Measurements from ENCODE around the gene PTTG1IP. TPM values are rescaled to one million over a fixed set of nuclear protein-coding genes. Genes with fewer than 3 reads are reported as not detected.

PTTG1IP gene
- total RNA-seq, 4 donors from 2014 or later: 157 to 552 (median 288) TPM

- no peak for DNase-seq
- in situ Hi-C loops (cut with MboI; ENCODE audit: low pct_ligation_motif_present in 1 of 4, low pct_unique_long_range_greater_than_20kb in 1 of 4, low sequenced_read_pairs in 3 of 4): loop anchor here in 1 of 4 donors (25.0 kb wide), 1 partner anchor 120 kb away; the partner anchor contains the start of gene SLX9
Observed at GRCh38 chr21:44816761-44817505, 56.6 kb downstream of the PTTG1IP start.

GRCh38 chr21:44815852-44816628, 57.5 kb downstream of the PTTG1IP start:
- no peak for TF ChIP-seq CTCF (IDR thresholded peaks at IDR 0.05)
- no peak for TF ChIP-seq EP300 (IDR thresholded peaks at IDR 0.05; ENCODE audit: low read depth)
- Histone ChIP-seq H3K9me3 (no peaks in the 10 kb centered on the region), H3K27me3 (no peaks in the 10 kb centered on the region), H3K4me3 (no peak overlapping the region), H3K27ac (no peak overlapping the region), H3K36me3 (no peaks in the 10 kb centered on the region), H3K4me1 (peaks cover 6 to 28% (median 16%) of the 10 kb centered on the region in 4 donors)
- WGBS, 2 donors (ENCODE audit: low coverage in 1 of 2): 83% methylated on average over 10 of the region's 10 CpGs; no CpG with 5 or more reads in 1 of the 2 donors
- intact Hi-C loops (cut with DNase I; ENCODE audit: low total_unique reads) (loop anchor here (10.0 kb wide), 1 partner anchor 59 kb away; the partner anchor contains the start of gene PTTG1IP), in situ Hi-C loops (cut with MboI; ENCODE audit: low pct_ligation_motif_present in 1 of 4, low pct_unique_long_range_greater_than_20kb in 1 of 4, low sequenced_read_pairs in 3 of 4) (loop anchor here in 1 of 4 donors (25.0 kb wide), 1 partner anchor 121 kb away; the partner anchor contains the start of gene SLX9)
- DNase-seq: no peak

More at GRCh38 chr21:44816761-44817505, 56.6 kb downstream of the PTTG1IP start:
- WGBS, 2 donors (ENCODE audit: low coverage in 1 of 2): 73 to 87% methylated on average over 14 to 48 of the region's 57 CpGs
- Histone ChIP-seq H3K27ac (peak overlapping the region; percentile 62 to 94 (median 88)), H3K4me3 (peak overlapping the region; percentile 58 to 80 (median 72)), H3K36me3 (no peaks in the 10 kb centered on the region), H3K9me3 (peaks cover 0 to 2% of the 10 kb centered on the region in 2 donors), H3K27me3 (no peaks in the 10 kb centered on the region), H3K4me1 (peaks cover 6 to 28% (median 16%) of the 10 kb centered on the region in 4 donors)
- intact Hi-C loops (cut with DNase I; ENCODE audit: low total_unique reads): loop anchor here (10.0 kb wide), 1 partner anchor 58 kb away; the partner anchor contains the start of gene PTTG1IP
- TF ChIP-seq POLR2A (IDR thresholded peaks at IDR 0.05) (no peak), CTCF (IDR thresholded peaks at IDR 0.05) (no peak), POLR2AphosphoS5 (IDR thresholded peaks at IDR 0.05) (no peak), EP300 (IDR thresholded peaks at IDR 0.05; ENCODE audit: low read depth) (no peak)

GRCh38 chr21:44815225-44815624, 58.3 kb downstream of the PTTG1IP start:
- H3K4me1 ChIP-seq: peaks cover 6 to 28% (median 16%) of the 10 kb centered on the region in 4 donors
- in situ Hi-C loops (cut with MboI; ENCODE audit: low pct_ligation_motif_present in 1 of 4, low pct_unique_long_range_greater_than_20kb in 1 of 4, low sequenced_read_pairs in 3 of 4) (loop anchor here in 1 of 4 donors (25.0 kb wide), 1 partner anchor 122 kb away; the partner anchor contains the start of gene SLX9), intact Hi-C loops (cut with DNase I; ENCODE audit: low total_unique reads) (loop anchor here (10.0 kb wide), 1 partner anchor 60 kb away; the partner anchor contains the start of gene PTTG1IP)
- no peaks in the 10 kb centered on the region for H3K36me3 ChIP-seq
- no peaks in the 10 kb centered on the region for H3K27me3 ChIP-seq
- TF ChIP-seq POLR2AphosphoS5 (IDR thresholded peaks at IDR 0.05) (no peak), POLR2A (IDR thresholded peaks at IDR 0.05) (no peak), EP300 (IDR thresholded peaks at IDR 0.05; ENCODE audit: low read depth) (no peak), CTCF (IDR thresholded peaks at IDR 0.05) (no peak)
- no peak for DNase-seq
- no peaks in the 10 kb centered on the region for H3K9me3 ChIP-seq
- H3K4me3 ChIP-seq: no peak overlapping the region
- H3K27ac ChIP-seq: no peak overlapping the region
- 80% methylated on average over 2 of the region's 8 CpGs; no CpG with 5 or more reads in 1 of the 2 donors for WGBS, 2 donors (ENCODE audit: low coverage in 1 of 2)

All from transverse colon (tissue), 4 donors.